Epithelial cell of esophagus (primary cell): ENCODE results near the gene SP5.
"Not testable (repeated sequence)": the region's sequence is repeated elsewhere in the genome, so short reads cannot be mapped to it uniquely, and the experiment has no call there.

Source experiments
- DNase-seq: peaks from one replicate; pipeline ENCODE4 v3.0.0; 2010; ENCODE audit warnings: low read depth
- H3K4me3 ChIP-seq: 2 replicates; pipeline ENCODE4 v1.5.1; 2011; ENCODE audit warnings: mild to moderate bottlenecking, low read length, control low read depth
- TF ChIP-seq, protein P1 (sequence below): IDR thresholded peaks from 2 replicates; pipeline ENCODE4 v1.5.1; 2011; ENCODE audit warnings: low read depth, mild to moderate bottlenecking, low read length, control low read depth, inconsistent platforms; ENCODE audit not compliant: insufficient read depth; ENCODE audit errors: missing control alignments

SP5 gene

GRCh38 chr2:170722301-170722700 lies 7.2 kb downstream of the SP5 start:
- no peak for DNase-seq
- H3K4me3 ChIP-seq = no peak overlapping the region
- TF ChIP-seq, protein P1, sequence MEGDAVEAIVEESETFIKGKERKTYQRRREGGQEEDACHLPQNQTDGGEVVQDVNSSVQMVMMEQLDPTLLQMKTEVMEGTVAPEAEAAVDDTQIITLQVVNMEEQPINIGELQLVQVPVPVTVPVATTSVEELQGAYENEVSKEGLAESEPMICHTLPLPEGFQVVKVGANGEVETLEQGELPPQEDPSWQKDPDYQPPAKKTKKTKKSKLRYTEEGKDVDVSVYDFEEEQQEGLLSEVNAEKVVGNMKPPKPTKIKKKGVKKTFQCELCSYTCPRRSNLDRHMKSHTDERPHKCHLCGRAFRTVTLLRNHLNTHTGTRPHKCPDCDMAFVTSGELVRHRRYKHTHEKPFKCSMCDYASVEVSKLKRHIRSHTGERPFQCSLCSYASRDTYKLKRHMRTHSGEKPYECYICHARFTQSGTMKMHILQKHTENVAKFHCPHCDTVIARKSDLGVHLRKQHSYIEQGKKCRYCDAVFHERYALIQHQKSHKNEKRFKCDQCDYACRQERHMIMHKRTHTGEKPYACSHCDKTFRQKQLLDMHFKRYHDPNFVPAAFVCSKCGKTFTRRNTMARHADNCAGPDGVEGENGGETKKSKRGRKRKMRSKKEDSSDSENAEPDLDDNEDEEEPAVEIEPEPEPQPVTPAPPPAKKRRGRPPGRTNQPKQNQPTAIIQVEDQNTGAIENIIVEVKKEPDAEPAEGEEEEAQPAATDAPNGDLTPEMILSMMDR = no peak

DNA sequence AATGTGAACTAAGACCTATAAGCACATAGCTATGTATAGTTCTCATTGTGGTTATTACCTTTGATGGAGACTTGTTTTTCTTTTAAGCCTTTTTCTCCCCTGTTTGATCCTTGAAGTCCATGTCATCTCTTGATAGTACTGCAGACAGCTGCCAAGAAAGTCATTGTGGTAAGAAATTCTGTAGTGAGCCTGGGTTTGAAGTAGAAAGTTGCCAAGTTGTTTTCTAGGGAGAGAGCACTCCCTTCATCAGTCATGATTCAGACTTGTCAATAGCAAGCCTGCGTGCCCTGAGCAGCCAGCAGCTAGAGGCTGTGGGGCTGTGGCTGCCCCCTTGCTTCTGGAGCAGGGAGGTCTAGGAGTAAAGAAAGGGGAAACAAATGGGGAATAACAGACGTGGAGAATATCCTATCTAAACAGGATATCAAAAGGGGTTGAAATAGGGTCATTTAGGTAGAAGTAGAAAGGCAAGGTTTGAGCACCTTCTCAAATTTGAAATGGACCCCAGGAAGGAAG lies 8.4 kb downstream of the SP5 start:
- DNase-seq = no peak
- TF ChIP-seq, protein P1 = no peak
- no peak overlapping the region for H3K4me3 ChIP-seq

DNA sequence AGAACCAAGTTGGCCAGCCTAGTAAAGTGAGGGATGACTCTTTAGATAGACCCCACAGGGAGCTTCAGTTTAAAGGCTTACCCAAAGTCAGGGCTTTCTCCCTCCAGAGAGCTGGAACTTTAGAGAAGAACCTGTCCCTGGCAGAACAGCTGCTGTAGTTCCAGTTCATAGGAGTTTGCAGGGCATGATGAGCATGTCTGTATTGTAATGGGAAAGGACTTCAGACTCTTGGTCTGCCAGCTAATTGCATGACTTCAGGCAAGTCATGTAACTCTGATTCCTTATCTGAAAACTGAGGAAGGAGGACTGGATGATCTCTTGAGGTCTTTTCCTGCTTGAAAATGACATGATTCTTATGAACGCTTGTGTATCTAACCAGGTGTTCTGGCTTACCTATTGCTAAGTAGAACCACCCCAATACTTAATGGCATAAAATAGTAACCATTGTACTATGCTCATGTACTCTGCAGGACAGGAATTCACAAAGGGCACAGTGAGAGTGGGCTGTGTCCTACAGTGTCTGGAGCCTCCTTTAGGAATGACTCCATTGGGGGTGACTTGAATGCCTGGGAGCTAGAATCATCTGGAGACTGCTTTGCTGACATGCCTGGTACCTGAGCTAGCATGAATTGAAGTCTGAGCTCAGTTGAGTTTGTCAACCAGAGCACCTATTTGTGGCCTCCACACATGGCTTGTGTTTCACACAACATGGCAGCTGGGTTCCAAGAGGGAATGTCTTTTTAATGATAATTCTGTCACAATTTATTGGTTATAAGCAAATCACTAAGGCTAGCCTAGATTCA lies 18.9 kb downstream of the SP5 start:
- peak; percentile 51 for DNase-seq
- H3K4me3 ChIP-seq = no peak overlapping the region
- TF ChIP-seq, protein P1 = no peak

DNA sequence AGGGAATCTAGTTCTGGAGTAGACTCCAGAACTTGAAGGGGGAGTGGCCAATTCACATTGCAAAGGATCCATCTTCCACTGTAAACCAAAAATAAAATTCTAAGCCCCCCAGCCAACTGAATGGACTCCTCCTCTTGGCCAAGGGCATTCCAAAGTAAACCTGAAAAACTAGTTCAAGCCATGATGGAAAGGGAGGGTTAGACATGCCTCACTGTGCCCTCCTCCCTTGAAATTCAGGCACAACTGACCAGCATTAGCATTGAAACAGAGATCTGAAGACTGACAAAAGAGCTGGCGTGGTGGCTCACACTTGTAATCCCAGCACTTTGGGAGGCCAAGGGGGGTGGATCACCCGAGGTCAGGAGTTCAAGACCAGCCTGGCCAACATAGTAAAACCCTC lies 19.5 kb downstream of the SP5 start:
- DNase-seq = peak; percentile 45
- H3K4me3 ChIP-seq = not testable (repeated sequence)

GRCh38 chr2:170736628-170737027 lies 21.5 kb downstream of the SP5 start:
- TF ChIP-seq, protein P1 = no peak
- H3K4me3 ChIP-seq = no peak overlapping the region
- no peak for DNase-seq

DNA sequence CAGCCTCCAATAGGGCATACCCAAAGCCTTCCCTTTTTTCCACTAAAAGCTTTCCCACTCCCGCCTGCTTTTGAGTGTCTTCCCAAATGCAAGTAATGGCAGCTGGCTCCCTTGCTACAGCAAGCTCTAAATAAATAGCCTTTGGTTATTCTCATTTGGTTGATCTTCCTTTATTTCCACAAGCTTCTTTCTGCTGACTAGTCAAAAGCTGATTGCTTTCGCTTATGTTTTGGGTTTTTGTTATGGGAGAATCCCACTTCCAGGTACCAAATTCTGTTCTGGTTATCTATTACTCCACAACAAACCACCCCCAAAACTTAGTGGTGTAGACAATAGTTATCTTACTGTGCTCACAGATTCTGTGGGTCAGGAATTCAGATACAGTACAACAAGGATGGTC lies 22.3 kb downstream of the SP5 start:
- no peak for DNase-seq
- TF ChIP-seq, protein P1 = no peak
- H3K4me3 ChIP-seq = no peak overlapping the region

DNA sequence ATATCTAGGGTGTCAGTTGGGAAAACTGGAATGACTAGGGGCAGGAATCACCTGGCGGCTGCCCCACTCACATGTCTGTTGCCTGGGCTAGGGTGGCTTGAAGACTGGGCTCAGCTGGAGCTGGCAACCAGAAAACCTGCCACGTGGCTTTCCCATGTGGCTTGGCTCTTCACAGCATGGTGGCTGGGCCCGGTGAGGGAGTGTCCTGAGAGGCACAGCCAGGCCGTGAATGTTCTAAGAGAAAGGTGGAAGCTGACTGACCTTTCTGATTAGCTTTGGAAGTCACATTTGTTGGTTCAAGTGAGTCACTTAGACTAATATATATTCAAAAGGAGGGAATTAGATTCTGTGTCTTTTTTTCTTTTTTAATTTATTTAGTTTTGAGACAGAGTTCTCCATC lies 22.7 kb downstream of the SP5 start:
- TF ChIP-seq, protein P1 = no peak
- H3K4me3 ChIP-seq = no peak overlapping the region
- no peak for DNase-seq
